Measurements from ENCODE around the gene GNAS-AS1. TPM values are rescaled to one million over a fixed set of nuclear protein-coding genes. Genes with fewer than 3 reads are reported as not detected.
"Not testable (repeated sequence)": the region's sequence is repeated elsewhere in the genome, so short reads cannot be mapped to it uniquely, and the experiment has no call there.

GNAS-AS1 gene
- polyA plus RNA-seq, 1 donor from 2014 or later: not detected

- peaks cover 0 to 6% (median 0%) of the 10 kb centered on the region in 3 donors for H3K9me3 Mint-ChIP-seq
- no peaks in the 10 kb centered on the region for H3K4me1 Mint-ChIP-seq
- no peak overlapping the region for H3K4me3 Mint-ChIP-seq
- peak overlapping the region in 1 of 3 donors; percentile 73 for H3K27ac Mint-ChIP-seq
- H3K36me3 Mint-ChIP-seq: no peaks in the 10 kb centered on the region
- H3K27me3 Mint-ChIP-seq: no peaks in the 10 kb centered on the region
These were observed 27.7 kb downstream of the GNAS-AS1 start for GRCh38 chr20:58822748-58823730.

- Mint-ChIP-seq H3K4me1 (no peaks in the 10 kb centered on the region), H3K4me3 (no peak overlapping the region), H3K27me3 (no peaks in the 10 kb centered on the region)
These were observed 28.6 kb downstream of the GNAS-AS1 start for GRCh38 chr20:58822149-58822548.

GRCh38 chr20:58820515-58820914 is 30.2 kb downstream of the GNAS-AS1 start:
- H3K27ac Mint-ChIP-seq, H3K27me3 Mint-ChIP-seq, H3K9me3 Mint-ChIP-seq, H3K36me3 Mint-ChIP-seq, H3K4me3 Mint-ChIP-seq, H3K4me1 Mint-ChIP-seq: not testable (repeated sequence)

More at GRCh38 chr20:58822149-58822548, 28.6 kb downstream of the GNAS-AS1 start:
- H3K36me3 Mint-ChIP-seq: no peaks in the 10 kb centered on the region
- H3K27ac Mint-ChIP-seq: peak overlapping the region in 1 of 3 donors; percentile 73
- peaks cover 0 to 6% (median 0%) of the 10 kb centered on the region in 3 donors for H3K9me3 Mint-ChIP-seq

- Mint-ChIP-seq H3K4me3 (no peak overlapping the region), H3K9me3 (peaks cover 0 to 6% (median 0%) of the 10 kb centered on the region in 3 donors), H3K27me3 (peaks cover 2% of the 10 kb centered on the region), H3K27ac (no peak overlapping the region), H3K36me3 (no peaks in the 10 kb centered on the region), H3K4me1 (no peaks in the 10 kb centered on the region)
These were observed 30.8 kb downstream of the GNAS-AS1 start for GRCh38 chr20:58819921-58820320.

GRCh38 chr20:58818586-58819285 is 32.0 kb downstream of the GNAS-AS1 start:
- Mint-ChIP-seq H3K27ac (no peak overlapping the region), H3K4me1 (no peaks in the 10 kb centered on the region), H3K4me3 (no peak overlapping the region), H3K36me3 (no peaks in the 10 kb centered on the region), H3K27me3 (peaks cover 4% of the 10 kb centered on the region), H3K9me3 (peaks cover 0 to 6% (median 0%) of the 10 kb centered on the region in 3 donors)

- H3K4me3 Mint-ChIP-seq: no peak overlapping the region
- no peaks in the 10 kb centered on the region for H3K4me1 Mint-ChIP-seq
- peaks cover 2 to 6% (median 2%) of the 10 kb centered on the region in 3 donors for H3K9me3 Mint-ChIP-seq
- H3K36me3 Mint-ChIP-seq: no peaks in the 10 kb centered on the region
- peaks cover 10% of the 10 kb centered on the region for H3K27me3 Mint-ChIP-seq
- no peak overlapping the region for H3K27ac Mint-ChIP-seq
These were observed 33.0 kb downstream of the GNAS-AS1 start for GRCh38 chr20:58817748-58818147.

GRCh38 chr20:58816957-58817651 is 33.6 kb downstream of the GNAS-AS1 start:
- Mint-ChIP-seq H3K27ac (no peak overlapping the region), H3K9me3 (peaks cover 2 to 6% (median 2%) of the 10 kb centered on the region in 3 donors)

GRCh38 chr20:58816051-58816450 is 34.7 kb downstream of the GNAS-AS1 start:
- Mint-ChIP-seq H3K27me3 (peaks cover 20% of the 10 kb centered on the region), H3K27ac (no peak overlapping the region), H3K4me1 (no peaks in the 10 kb centered on the region), H3K4me3 (no peak overlapping the region), H3K9me3 (peaks cover 2 to 7% (median 6%) of the 10 kb centered on the region in 3 donors), H3K36me3 (no peaks in the 10 kb centered on the region)

More at GRCh38 chr20:58816957-58817651, 33.6 kb downstream of the GNAS-AS1 start:
- Mint-ChIP-seq H3K27me3 (peaks cover 12% of the 10 kb centered on the region), H3K36me3 (no peaks in the 10 kb centered on the region), H3K4me1 (no peaks in the 10 kb centered on the region), H3K4me3 (no peak overlapping the region)

GRCh38 chr20:58815448-58815847 is 35.3 kb downstream of the GNAS-AS1 start:
- H3K4me3 Mint-ChIP-seq: no peak overlapping the region
- no peaks in the 10 kb centered on the region for H3K4me1 Mint-ChIP-seq
- H3K27ac Mint-ChIP-seq: no peak overlapping the region
- H3K9me3 Mint-ChIP-seq: peaks cover 2 to 7% (median 2%) of the 10 kb centered on the region in 3 donors
- H3K36me3 Mint-ChIP-seq: no peaks in the 10 kb centered on the region
- H3K27me3 Mint-ChIP-seq: peaks cover 21% of the 10 kb centered on the region

GRCh38 chr20:58813369-58813768 is 37.3 kb downstream of the GNAS-AS1 start:
- no peak overlapping the region for H3K4me3 Mint-ChIP-seq
- peaks cover 26% of the 10 kb centered on the region for H3K27me3 Mint-ChIP-seq
- H3K36me3 Mint-ChIP-seq: no peaks in the 10 kb centered on the region
- no peak overlapping the region for H3K27ac Mint-ChIP-seq
- H3K4me1 Mint-ChIP-seq: no peaks in the 10 kb centered on the region
- peaks cover 0 to 7% (median 2%) of the 10 kb centered on the region in 3 donors for H3K9me3 Mint-ChIP-seq

- H3K36me3 Mint-ChIP-seq: no peaks in the 10 kb centered on the region
- H3K27me3 Mint-ChIP-seq: peaks cover 29% of the 10 kb centered on the region
- H3K9me3 Mint-ChIP-seq: peaks cover 0 to 7% (median 2%) of the 10 kb centered on the region in 3 donors
- no peaks in the 10 kb centered on the region for H3K4me1 Mint-ChIP-seq
- no peak overlapping the region for H3K4me3 Mint-ChIP-seq
- H3K27ac Mint-ChIP-seq: no peak overlapping the region
These were observed 39.4 kb downstream of the GNAS-AS1 start for GRCh38 chr20:58811334-58811733.

GRCh38 chr20:58810879-58811250 is 39.8 kb downstream of the GNAS-AS1 start:
- Mint-ChIP-seq H3K27ac (no peak overlapping the region), H3K27me3 (peaks cover 32% of the 10 kb centered on the region), H3K9me3 (peaks cover 0 to 7% (median 2%) of the 10 kb centered on the region in 3 donors), H3K36me3 (no peaks in the 10 kb centered on the region), H3K4me1 (no peaks in the 10 kb centered on the region), H3K4me3 (no peak overlapping the region)

- Mint-ChIP-seq H3K27ac (no peak overlapping the region), H3K4me3 (no peak overlapping the region), H3K27me3 (peaks cover 31% of the 10 kb centered on the region), H3K4me1 (no peaks in the 10 kb centered on the region), H3K36me3 (no peaks in the 10 kb centered on the region), H3K9me3 (peaks cover 0 to 7% (median 2%) of the 10 kb centered on the region in 3 donors)
These were observed 40.4 kb downstream of the GNAS-AS1 start for GRCh38 chr20:58810116-58810878.

Measured in IgD-negative memory B cell (primary cell).